Measurements from ENCODE around the gene EGFR. TPM values are rescaled to one million over a fixed set of nuclear protein-coding genes. Genes with fewer than 3 reads are reported as not detected.

EGFR gene
- polyA plus RNA-seq, 1 experiment: 62.6 TPM

DNA sequence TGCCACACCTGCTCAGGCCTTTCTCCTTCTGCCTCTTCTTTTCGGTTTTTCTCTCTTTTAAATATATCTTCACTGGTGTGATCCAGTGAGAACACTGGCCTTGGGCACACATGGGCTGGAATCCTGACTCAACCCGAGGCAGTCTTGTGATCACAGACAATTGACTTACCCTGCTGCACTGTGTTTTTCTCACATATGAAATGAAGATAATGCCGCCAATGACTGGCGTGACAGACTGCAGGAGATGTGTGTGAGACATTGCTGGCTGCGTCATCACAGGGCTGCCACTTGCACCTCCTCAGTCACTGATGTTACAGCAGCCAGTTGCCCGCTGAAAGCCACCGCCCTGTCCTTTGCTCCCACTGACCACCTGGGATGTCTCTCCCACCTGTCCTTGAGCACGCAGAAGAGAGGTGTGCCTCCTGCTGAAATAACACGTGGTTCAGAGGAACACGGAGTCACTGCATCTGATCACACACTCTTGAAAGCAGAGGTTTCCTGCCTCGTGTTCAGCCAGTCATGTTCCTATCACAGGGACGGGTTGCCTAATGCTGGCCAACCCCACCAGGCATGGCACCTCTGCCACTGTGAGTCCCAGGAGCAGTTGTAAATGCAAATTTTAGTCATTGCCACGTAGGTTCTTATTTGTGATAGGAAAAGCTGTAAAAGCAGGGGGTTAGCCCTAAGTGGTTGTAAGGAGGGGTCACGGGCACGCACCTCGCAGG lies 221.8 kb downstream of the EGFR start:
- TF ChIP-seq, protein P1, sequence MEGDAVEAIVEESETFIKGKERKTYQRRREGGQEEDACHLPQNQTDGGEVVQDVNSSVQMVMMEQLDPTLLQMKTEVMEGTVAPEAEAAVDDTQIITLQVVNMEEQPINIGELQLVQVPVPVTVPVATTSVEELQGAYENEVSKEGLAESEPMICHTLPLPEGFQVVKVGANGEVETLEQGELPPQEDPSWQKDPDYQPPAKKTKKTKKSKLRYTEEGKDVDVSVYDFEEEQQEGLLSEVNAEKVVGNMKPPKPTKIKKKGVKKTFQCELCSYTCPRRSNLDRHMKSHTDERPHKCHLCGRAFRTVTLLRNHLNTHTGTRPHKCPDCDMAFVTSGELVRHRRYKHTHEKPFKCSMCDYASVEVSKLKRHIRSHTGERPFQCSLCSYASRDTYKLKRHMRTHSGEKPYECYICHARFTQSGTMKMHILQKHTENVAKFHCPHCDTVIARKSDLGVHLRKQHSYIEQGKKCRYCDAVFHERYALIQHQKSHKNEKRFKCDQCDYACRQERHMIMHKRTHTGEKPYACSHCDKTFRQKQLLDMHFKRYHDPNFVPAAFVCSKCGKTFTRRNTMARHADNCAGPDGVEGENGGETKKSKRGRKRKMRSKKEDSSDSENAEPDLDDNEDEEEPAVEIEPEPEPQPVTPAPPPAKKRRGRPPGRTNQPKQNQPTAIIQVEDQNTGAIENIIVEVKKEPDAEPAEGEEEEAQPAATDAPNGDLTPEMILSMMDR (IDR thresholded peaks at IDR 0.05; ENCODE audit: low read depth, low read length): no peak
- DNase-seq (ENCODE audit: low read depth, low spot score): no peak
- POLR2A ChIA-PET: no interaction called here
- H3K9me3 ChIP-seq (ENCODE audit: control insufficient read depth, insufficient read depth, low read length): no peaks in the 10 kb centered on the region
- H3K4me3 ChIP-seq (ENCODE audit: low read depth, low read length): no peak overlapping the region
- H3K27me3 ChIP-seq (ENCODE audit: control insufficient read depth, insufficient read depth, low read length): peaks cover 14% of the 10 kb centered on the region
- CTCF ChIA-PET: no interaction called here
- no peak overlapping the region for H3K27ac ChIP-seq (ENCODE audit: low read depth, low read length)

DNA sequence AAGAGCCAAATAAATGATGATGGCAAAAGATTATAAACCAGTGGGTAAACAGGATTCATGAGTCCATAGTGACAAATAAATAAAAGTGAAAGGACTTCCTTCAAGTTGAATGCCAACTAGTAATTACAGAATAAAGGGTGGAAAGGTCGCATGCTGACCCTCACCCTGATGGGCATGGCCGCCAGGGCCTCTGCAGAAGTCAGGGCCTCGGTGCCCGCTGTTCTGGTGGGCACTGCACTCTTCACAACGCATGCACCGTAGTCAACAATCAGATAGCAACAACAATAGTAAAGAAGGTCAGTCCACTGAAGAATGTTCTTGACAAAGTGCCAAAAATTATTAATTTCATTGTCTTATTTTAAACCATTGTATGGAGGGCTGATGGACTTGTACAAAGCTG lies 223.1 kb downstream of the EGFR start:
- no peaks in the 10 kb centered on the region for H3K9me3 ChIP-seq (ENCODE audit: control insufficient read depth, insufficient read depth, low read length)
- peaks cover 9% of the 10 kb centered on the region for H3K27me3 ChIP-seq (ENCODE audit: control insufficient read depth, insufficient read depth, low read length)
- TF ChIP-seq, protein P1 (IDR thresholded peaks at IDR 0.05; ENCODE audit: low read depth, low read length): no peak
- no peak overlapping the region for H3K4me3 ChIP-seq (ENCODE audit: low read depth, low read length)
- ChIA-PET POLR2A (no interaction called here), CTCF (no interaction called here)
- H3K27ac ChIP-seq (ENCODE audit: low read depth, low read length): no peak overlapping the region
- no peak for DNase-seq (ENCODE audit: low read depth, low spot score)

DNA sequence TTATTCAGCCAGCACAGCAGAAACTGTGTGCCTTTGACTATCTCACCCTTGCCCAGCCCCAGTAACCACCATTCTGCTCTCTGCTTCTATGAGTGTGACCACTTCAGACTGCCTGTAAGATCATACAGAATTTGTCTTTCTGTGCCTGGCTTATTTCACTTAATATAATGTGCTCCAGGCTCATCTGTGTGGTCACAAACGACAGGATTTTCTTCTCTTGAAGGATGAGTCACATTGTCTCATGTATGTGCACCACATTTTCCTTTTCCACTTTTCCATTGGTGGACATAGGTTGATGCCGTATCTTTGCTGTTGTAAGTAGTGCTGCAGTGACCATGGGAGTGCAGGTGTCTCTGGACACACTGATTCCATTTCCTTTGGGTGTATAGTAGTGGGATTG lies 223.8 kb downstream of the EGFR start:
- ChIA-PET POLR2A (interaction anchor here (0.5 to 0.7 kb wide), 2 partner anchors 50 to 337 kb away, joined by 4 read pairs; no protein-coding TSS in a partner anchor), CTCF (no interaction called here)
- Histone ChIP-seq H3K27ac (ENCODE audit: low read depth, low read length) (no peak overlapping the region), H3K4me3 (ENCODE audit: low read depth, low read length) (no peak overlapping the region), H3K27me3 (ENCODE audit: control insufficient read depth, insufficient read depth, low read length) (peaks cover 9% of the 10 kb centered on the region), H3K9me3 (ENCODE audit: control insufficient read depth, insufficient read depth, low read length) (no peaks in the 10 kb centered on the region)
- TF ChIP-seq, protein P1 (IDR thresholded peaks at IDR 0.05; ENCODE audit: low read depth, low read length): no peak
- DNase-seq (ENCODE audit: low read depth, low spot score): no peak

DNA sequence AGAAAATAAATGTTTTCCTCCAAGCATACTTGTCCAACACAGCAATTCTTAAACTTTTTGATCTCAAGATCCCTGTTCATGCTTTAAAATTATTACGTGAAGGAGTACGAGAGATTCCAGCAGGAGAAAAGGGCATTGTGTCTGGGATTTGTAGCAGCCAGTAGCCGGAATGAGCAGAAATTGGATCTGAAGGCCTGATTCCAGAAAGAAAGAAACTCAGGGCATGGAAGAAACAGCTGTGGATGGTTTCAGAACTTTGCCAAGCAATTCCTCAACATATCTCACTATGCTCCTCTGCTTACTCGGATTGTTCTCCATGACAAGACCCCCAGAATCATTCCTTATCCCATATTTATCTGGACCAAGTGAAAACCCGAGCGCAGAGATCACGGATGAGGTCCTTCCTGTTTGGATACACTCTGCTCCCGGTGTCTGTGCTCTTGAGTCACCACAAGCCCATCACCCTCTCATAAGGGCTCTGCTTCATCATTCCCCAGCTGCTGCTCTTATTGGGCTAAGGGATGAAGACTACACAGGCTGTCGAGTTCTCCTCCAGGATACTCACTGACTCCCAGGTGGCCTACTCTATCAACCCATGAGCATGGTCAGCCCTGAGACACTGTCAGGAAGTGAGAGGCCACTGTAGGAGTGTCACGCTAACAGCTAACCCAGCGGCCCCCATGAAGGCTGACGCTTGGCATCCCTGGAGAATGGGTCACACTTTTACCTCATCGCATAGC lies 225.4 kb downstream of the EGFR start:
- TF ChIP-seq, protein P1 (IDR thresholded peaks at IDR 0.05; ENCODE audit: low read depth, low read length): no peak
- CTCF ChIA-PET: interaction anchor here (1.4 to 3.3 kb wide), 2 partner anchors 11 to 470 kb away, joined by 5 to 25 read pairs; no protein-coding TSS in a partner anchor
- no peak for DNase-seq (ENCODE audit: low read depth, low spot score)
- Histone ChIP-seq H3K27ac (ENCODE audit: low read depth, low read length) (no peak overlapping the region), H3K27me3 (ENCODE audit: control insufficient read depth, insufficient read depth, low read length) (peaks cover under 1% of the 10 kb centered on the region), H3K4me3 (ENCODE audit: low read depth, low read length) (no peak overlapping the region), H3K9me3 (ENCODE audit: control insufficient read depth, insufficient read depth, low read length) (no peaks in the 10 kb centered on the region)
- POLR2A ChIA-PET: no interaction called here

DNA sequence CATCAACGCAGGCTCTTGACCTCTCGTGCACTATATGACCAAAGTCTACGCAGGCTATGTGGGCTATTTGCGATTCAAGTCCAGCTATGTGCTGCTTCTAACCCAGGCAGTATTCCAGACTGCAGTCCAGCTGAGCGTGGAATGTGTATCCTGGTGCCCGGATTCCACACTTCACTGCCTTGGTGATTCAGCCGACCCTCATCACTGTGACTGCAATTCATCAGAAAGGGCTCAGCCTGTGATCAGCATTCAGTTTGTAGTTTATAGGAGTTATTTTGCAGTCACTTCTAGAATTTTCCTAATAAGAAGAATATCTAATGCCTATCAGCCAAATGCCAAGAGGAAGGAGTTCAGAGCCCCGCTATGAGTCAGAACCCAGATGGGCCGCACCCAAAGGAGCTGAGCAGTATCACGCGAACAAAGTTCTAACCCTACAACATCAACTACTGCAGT lies 226.5 kb downstream of the EGFR start:
- no peak for DNase-seq (ENCODE audit: low read depth, low spot score)
- Histone ChIP-seq H3K27me3 (ENCODE audit: control insufficient read depth, insufficient read depth, low read length) (no peaks in the 10 kb centered on the region), H3K9me3 (ENCODE audit: control insufficient read depth, insufficient read depth, low read length) (no peaks in the 10 kb centered on the region), H3K27ac (ENCODE audit: low read depth, low read length) (no peak overlapping the region), H3K4me3 (ENCODE audit: low read depth, low read length) (no peak overlapping the region)
- TF ChIP-seq, protein P1 (IDR thresholded peaks at IDR 0.05; ENCODE audit: low read depth, low read length): no peak
- CTCF ChIA-PET: interaction anchor here (0.7 to 3.3 kb wide), 3 partner anchors 10 to 471 kb away, joined by 4 to 25 read pairs (median 5); no protein-coding TSS in a partner anchor
- POLR2A ChIA-PET: interaction anchor here (1.1 kb wide), 1 partner anchor 53 kb away, joined by 3 read pairs; no protein-coding TSS in a partner anchor
